Fibroblast of pulmonary artery (primary cell): ENCODE measurements around the gene ENTREP1.
A peak's percentile ranks its signal among the peaks of the same experiment; 100 is the strongest.

Experiments used
- DNase-seq: peaks from one replicate; pipeline ENCODE4 v3.0.0-alpha.2; 2010; ENCODE audit warnings: low read depth
- H3K4me3 ChIP-seq: replicated peaks from 2 replicates; pipeline ENCODE4 v1.5.1; 2011; ENCODE audit warnings: low read depth, mild to moderate bottlenecking, control low read depth, low read length, moderate library complexity
- CTCF ChIP-seq: IDR thresholded peaks from 2 replicates; pipeline ENCODE4 v1.5.1; 2011; ENCODE audit warnings: mild to moderate bottlenecking, control low read depth, low read length, inconsistent platforms; ENCODE audit errors: missing control alignments

Gene ENTREP1

GRCh38 chr9:69344459-69344858 is 19.4 kb downstream of the ENTREP1 start:
- no peak overlapping the region for H3K4me3 ChIP-seq
- TF ChIP-seq CTCF: no peak
- DNase-seq: no peak

GRCh38 chr9:69346596-69347390 is 21.8 kb downstream of the ENTREP1 start:
- peak; percentile 38 for DNase-seq
- TF ChIP-seq CTCF: no peak
- H3K4me3 ChIP-seq: no peak overlapping the region

GRCh38 chr9:69347607-69348006 is 22.6 kb downstream of the ENTREP1 start:
- DNase-seq: no peak
- TF ChIP-seq CTCF: no peak
- H3K4me3 ChIP-seq: no peak overlapping the region

- DNase-seq: no peak
- no peak for TF ChIP-seq CTCF
Measured at GRCh38 chr9:69351227-69351626, 26.2 kb downstream of the ENTREP1 start.

GRCh38 chr9:69355232-69355631 is 30.2 kb downstream of the ENTREP1 start:
- H3K4me3 ChIP-seq: no peak overlapping the region
- no peak for DNase-seq
- no peak for TF ChIP-seq CTCF

More at GRCh38 chr9:69351227-69351626, 26.2 kb downstream of the ENTREP1 start:
- H3K4me3 ChIP-seq: no peak overlapping the region

- DNase-seq: no peak
- no peak overlapping the region for H3K4me3 ChIP-seq
- TF ChIP-seq CTCF: no peak
Measured at GRCh38 chr9:69357030-69357775, 32.2 kb downstream of the ENTREP1 start.
